Natural killer cell (primary cell): ENCODE measurements around the gene HYAL4. TPM values are rescaled to one million over a fixed set of nuclear protein-coding genes. Genes with fewer than 3 reads are reported as not detected.

ENCODE experiments used
- ATAC-seq, 3 donors: fragments of 150-1000 bp in 2 of 3; fragments of 200-7000 bp in 1 of 3; cut with Tn5 transposase; 1 replicate in 1 of 3; 2 replicates in 2 of 3; pipeline ENCODE4 v1.10.0; 2021; ENCODE audit warnings: mild to moderate bottlenecking in 2 of 3, moderate library complexity in 2 of 3
- DNase-seq, 2 donors: peaks; one replicate each; pipeline versions ENCODE4 v3.0.0 to v3.0.0-alpha.2; 2013 to 2021; ENCODE audit warnings: mixed read lengths in 1 of 2
- H3K27ac ChIP-seq: one replicate; pipeline ENCODE4 v1.5.1; 2013; ENCODE audit warnings: mild to moderate bottlenecking, low read length
- H3K27me3 ChIP-seq: one replicate; pipeline ENCODE4 v1.6.1; 2013; ENCODE audit warnings: low read length; ENCODE audit not compliant: control insufficient read depth, insufficient read depth
- H3K36me3 ChIP-seq: one replicate; pipeline ENCODE4 v1.6.1; 2013; ENCODE audit warnings: low read length; ENCODE audit not compliant: control insufficient read depth, insufficient read depth
- H3K4me1 ChIP-seq: one replicate; pipeline ENCODE4 v1.6.1; 2013; ENCODE audit warnings: low read length; ENCODE audit not compliant: control insufficient read depth, insufficient read depth
- H3K4me3 ChIP-seq: one replicate; pipeline ENCODE4 v1.5.1; 2013; ENCODE audit warnings: low read length
- H3K9me3 ChIP-seq: one replicate; pipeline ENCODE4 v1.6.1; 2013; ENCODE audit warnings: low read length; ENCODE audit not compliant: control insufficient read depth, insufficient read depth
- H3K27ac Mint-ChIP-seq, 2 donors: one replicate each; pipeline ENCODE4 v1.8.0; 2022; ENCODE audit warnings: mild to moderate bottlenecking in 2 of 2, mixed read lengths in 2 of 2, moderate library complexity in 1 of 2
- H3K27me3 Mint-ChIP-seq, 2 donors: one replicate each; pipeline ENCODE4 v1.8.0; 2022; ENCODE audit warnings: low read depth in 2 of 2, mixed read lengths in 2 of 2
- H3K36me3 Mint-ChIP-seq: one replicate; pipeline ENCODE4 v1.8.0; 2022; ENCODE audit warnings: mixed read lengths
- H3K4me1 Mint-ChIP-seq, 2 donors: one replicate each; pipeline ENCODE4 v1.8.0; 2022; ENCODE audit warnings: mixed read lengths in 2 of 2
- H3K4me3 Mint-ChIP-seq: one replicate; pipeline ENCODE4 v1.8.0; 2022; ENCODE audit warnings: mild to moderate bottlenecking, moderate library complexity, mixed read lengths
- H3K9me3 Mint-ChIP-seq, 2 donors: one replicate each; pipeline ENCODE4 v1.8.0; 2022; ENCODE audit warnings: mixed read lengths in 2 of 2
- WGBS: methylation state at CpG from one replicate; pipeline ENCODE4 v1.1.7; 2013; ENCODE audit warnings: missing lambda C conversion rate; ENCODE audit not compliant: insufficient coverage; 5-methylcytosine and 5-hydroxymethylcytosine counted together
- intact Hi-C: fragments of 100-400 bp; cut with micrococcal nuclease; formaldehyde crosslinking; loops from one replicate; pipeline ENCODE4 v1.14.2; 2022
- total RNA-seq, 4 donors: library from RNA; stranded (reverse); fragments of 120-200 nt in 1 of 4; gene quantifications; one replicate each; pipeline versions ENCODE4 v1.2.3 to v1.2.4, GENCODE V29; 2013 to 2022
- TF ChIP-seq, protein P1 (sequence below): fragments of 200-600 bp; IDR thresholded peaks from one replicate; pipeline ENCODE4 v1.8.0; 2022; ENCODE audit warnings: antibody characterized with exemption

The HYAL4 gene
- total RNA-seq, 3 donors from 2014 or later (not counting 1 experiment from before 2014, with no cell fraction given), result not detected

DNA sequence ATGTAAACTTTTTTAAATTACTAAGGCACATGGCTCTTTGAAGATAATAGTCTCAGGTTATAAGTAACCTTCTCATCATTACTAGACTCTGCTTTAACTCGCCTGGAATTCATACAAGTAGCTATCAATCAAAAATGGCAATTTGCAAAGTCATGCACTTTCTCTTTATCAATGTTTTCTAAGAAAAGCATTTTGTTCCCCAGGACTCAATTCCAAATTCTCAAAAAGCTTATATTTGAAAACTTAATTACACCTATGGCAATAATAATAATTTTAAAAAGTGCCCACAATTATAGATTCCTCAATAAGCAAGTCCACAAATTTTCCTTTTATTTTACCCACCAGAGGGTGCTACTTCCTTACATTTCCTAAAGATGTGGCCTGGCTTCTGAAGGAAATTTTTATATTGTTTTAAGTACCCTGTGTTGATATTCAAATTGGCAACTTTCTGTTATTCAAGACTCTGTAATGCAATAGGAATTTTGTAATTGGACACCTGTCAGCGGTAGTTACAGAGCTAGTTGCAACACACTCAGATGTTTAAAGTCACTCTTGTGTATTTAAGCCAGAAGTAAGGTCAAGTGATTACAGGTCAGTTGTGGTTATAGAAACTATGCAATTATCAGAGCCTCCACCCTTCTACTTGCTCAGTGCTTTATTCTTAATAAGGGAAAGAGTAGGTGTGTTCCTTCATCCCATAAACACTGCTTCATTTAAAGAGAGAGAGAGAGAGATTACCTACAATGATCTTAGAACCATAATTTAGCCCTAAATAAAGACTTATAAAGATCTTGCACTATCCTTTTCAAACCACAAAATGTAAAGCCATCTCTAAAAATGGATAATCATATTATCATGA lies 47.1 kb upstream of the HYAL4 start:
- no peak overlapping the region for H3K4me3 ChIP-seq
- peaks cover 2 to 7% of the 10 kb centered on the region in 2 donors for H3K27me3 Mint-ChIP-seq
- H3K4me3 Mint-ChIP-seq, result no peak overlapping the region
- no peaks in the 10 kb centered on the region for H3K9me3 Mint-ChIP-seq
- WGBS, result 70% methylated on average over 2 of the region's 2 CpGs
- H3K27ac ChIP-seq, result no peak overlapping the region
- H3K4me1 Mint-ChIP-seq, result no peaks in the 10 kb centered on the region
- no peaks in the 10 kb centered on the region for H3K36me3 Mint-ChIP-seq
- peak in 1 of 2 donors; percentile 24 for DNase-seq
- H3K4me1 ChIP-seq, result no peaks in the 10 kb centered on the region
- H3K9me3 ChIP-seq, result no peaks in the 10 kb centered on the region
- ATAC-seq, result no peak
- no peak overlapping the region for H3K27ac Mint-ChIP-seq
- intact Hi-C loops, result no loop called here
- TF ChIP-seq, protein P1, sequence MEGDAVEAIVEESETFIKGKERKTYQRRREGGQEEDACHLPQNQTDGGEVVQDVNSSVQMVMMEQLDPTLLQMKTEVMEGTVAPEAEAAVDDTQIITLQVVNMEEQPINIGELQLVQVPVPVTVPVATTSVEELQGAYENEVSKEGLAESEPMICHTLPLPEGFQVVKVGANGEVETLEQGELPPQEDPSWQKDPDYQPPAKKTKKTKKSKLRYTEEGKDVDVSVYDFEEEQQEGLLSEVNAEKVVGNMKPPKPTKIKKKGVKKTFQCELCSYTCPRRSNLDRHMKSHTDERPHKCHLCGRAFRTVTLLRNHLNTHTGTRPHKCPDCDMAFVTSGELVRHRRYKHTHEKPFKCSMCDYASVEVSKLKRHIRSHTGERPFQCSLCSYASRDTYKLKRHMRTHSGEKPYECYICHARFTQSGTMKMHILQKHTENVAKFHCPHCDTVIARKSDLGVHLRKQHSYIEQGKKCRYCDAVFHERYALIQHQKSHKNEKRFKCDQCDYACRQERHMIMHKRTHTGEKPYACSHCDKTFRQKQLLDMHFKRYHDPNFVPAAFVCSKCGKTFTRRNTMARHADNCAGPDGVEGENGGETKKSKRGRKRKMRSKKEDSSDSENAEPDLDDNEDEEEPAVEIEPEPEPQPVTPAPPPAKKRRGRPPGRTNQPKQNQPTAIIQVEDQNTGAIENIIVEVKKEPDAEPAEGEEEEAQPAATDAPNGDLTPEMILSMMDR, result no peak
- H3K27me3 ChIP-seq, result no peaks in the 10 kb centered on the region
- no peaks in the 10 kb centered on the region for H3K36me3 ChIP-seq

DNA sequence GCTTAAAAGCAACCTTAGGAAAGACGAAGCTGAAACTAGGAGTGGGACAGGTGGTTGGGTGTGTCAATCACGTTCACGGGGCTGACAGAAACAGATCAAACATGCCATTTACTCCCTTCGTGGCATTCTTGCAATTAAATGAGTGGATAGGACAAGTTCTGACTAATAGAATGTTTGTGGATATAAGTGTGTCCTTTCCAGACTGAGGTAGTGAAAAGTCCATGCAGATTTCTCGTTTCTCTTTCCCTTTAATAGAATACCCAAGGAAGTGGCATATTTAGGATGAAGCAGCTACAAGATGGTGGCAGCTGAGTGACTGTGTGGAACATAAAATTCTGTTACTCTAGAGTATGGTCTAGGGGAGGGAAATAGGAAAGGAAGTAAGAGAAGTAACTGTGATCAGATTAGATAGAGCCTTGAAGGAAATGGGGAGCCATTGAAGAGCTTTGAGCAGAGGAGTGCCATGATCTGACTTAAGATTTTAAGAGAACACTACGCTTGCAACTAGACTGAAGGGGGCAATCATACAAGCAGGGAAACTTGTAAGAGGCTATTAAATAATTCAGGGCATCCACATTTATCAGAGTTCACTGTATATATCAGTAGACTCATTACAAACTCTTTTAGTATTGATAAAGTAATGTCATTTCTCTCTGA lies 46.3 kb upstream of the HYAL4 start:
- DNase-seq, result no peak
- intact Hi-C loops, result no loop called here
- no peaks in the 10 kb centered on the region for H3K9me3 Mint-ChIP-seq
- Histone ChIP-seq H3K4me3 (no peak overlapping the region), H3K9me3 (no peaks in the 10 kb centered on the region), H3K36me3 (no peaks in the 10 kb centered on the region), H3K4me1 (no peaks in the 10 kb centered on the region), H3K27ac (no peak overlapping the region), H3K27me3 (no peaks in the 10 kb centered on the region)
- peaks cover 1 to 4% of the 10 kb centered on the region in 2 donors for H3K27me3 Mint-ChIP-seq
- H3K27ac Mint-ChIP-seq, result no peak overlapping the region
- TF ChIP-seq, protein P1, result no peak
- H3K36me3 Mint-ChIP-seq, result no peaks in the 10 kb centered on the region
- H3K4me1 Mint-ChIP-seq, result no peaks in the 10 kb centered on the region
- 96% methylated on average over 6 of the region's 6 CpGs for WGBS
- H3K4me3 Mint-ChIP-seq, result no peak overlapping the region
- ATAC-seq, result no peak

DNA sequence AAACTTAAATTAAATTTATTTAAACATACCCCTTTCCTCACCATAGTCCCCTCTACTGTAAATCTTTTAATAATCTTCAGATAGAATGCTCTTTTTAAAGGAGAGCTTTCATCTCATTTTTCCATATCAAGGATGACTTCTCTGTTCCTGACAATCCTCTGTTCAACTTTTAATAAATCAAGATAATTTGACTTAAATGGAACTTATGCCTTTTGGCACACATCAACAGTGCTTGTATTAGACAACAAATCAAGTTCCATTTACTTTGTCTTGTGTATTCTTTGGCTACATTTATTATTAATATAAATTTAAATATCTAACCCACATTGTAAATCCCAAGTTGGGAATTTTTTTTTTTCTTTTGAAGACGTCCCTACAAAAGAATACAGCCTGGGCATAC lies 42.7 kb upstream of the HYAL4 start:
- H3K9me3 Mint-ChIP-seq, result no peaks in the 10 kb centered on the region
- DNase-seq, result no peak
- no peaks in the 10 kb centered on the region for H3K4me1 ChIP-seq
- H3K4me3 ChIP-seq, result no peak overlapping the region
- no peaks in the 10 kb centered on the region for H3K9me3 ChIP-seq
- H3K4me1 Mint-ChIP-seq, result no peaks in the 10 kb centered on the region
- H3K36me3 Mint-ChIP-seq, result no peaks in the 10 kb centered on the region
- TF ChIP-seq, protein P1, result no peak
- no peak for ATAC-seq
- H3K27me3 ChIP-seq, result no peaks in the 10 kb centered on the region
- intact Hi-C loops, result no loop called here
- no peak overlapping the region for H3K4me3 Mint-ChIP-seq
- no peaks in the 10 kb centered on the region for H3K36me3 ChIP-seq
- H3K27me3 Mint-ChIP-seq, result no peaks in the 10 kb centered on the region
- H3K27ac ChIP-seq, result no peak overlapping the region
- WGBS, result 50% methylated on average over 1 of the region's 1 CpG
- H3K27ac Mint-ChIP-seq, result no peak overlapping the region
